Liver (tissue), 9 donors: ENCODE measurements around the gene ST6GALNAC3. TPM values are rescaled to one million over a fixed set of nuclear protein-coding genes. Genes with fewer than 3 reads are reported as not detected.

ENCODE experiments used
- DNase-seq: peaks from one replicate; pipeline ENCODE4 v3.0.0-alpha.2; 2017; ENCODE audit warnings: low spot score
- H3K27ac ChIP-seq, 2 donors: one replicate each; pipeline ENCODE4 v1.7.0; 2013; ENCODE audit warnings: inconsistent platforms in 2 of 2, low read length in 2 of 2, control low read depth in 1 of 2, low read depth in 1 of 2, mild to moderate bottlenecking in 1 of 2
- H3K27me3 ChIP-seq, 4 donors: one replicate each; pipeline versions ENCODE4 v1.6.1 to v1.7.0; 2013; ENCODE audit warnings: low read length in 3 of 4, inconsistent platforms in 1 of 4, mild to moderate bottlenecking in 1 of 4, moderate library complexity in 1 of 4; ENCODE audit not compliant: control insufficient read depth in 4 of 4, insufficient read depth in 4 of 4
- H3K36me3 ChIP-seq, 4 donors: one replicate each; pipeline versions ENCODE4 v1.6.1 to v1.7.0; 2013; ENCODE audit warnings: low read length in 3 of 4, mild to moderate bottlenecking in 3 of 4, low read depth in 1 of 4, moderate library complexity in 1 of 4; ENCODE audit not compliant: control insufficient read depth in 4 of 4, insufficient read depth in 3 of 4
- H3K4me1 ChIP-seq, 4 donors: one replicate each; pipeline versions ENCODE4 v1.6.1 to v1.7.0; 2013; ENCODE audit warnings: low read length in 3 of 4, mild to moderate bottlenecking in 3 of 4, moderate library complexity in 1 of 4; ENCODE audit not compliant: control insufficient read depth in 4 of 4, insufficient read depth in 4 of 4
- H3K4me3 ChIP-seq, 3 donors: one replicate each; pipeline versions ENCODE4 v1.6.1 to v1.7.0; 2013; ENCODE audit warnings: low read length in 3 of 3, control low read depth in 1 of 3, low read depth in 1 of 3, mild to moderate bottlenecking in 1 of 3
- H3K9ac ChIP-seq, 2 donors: one replicate each; pipeline ENCODE4 v1.7.0; 2013; ENCODE audit warnings: low read length in 2 of 2, mild to moderate bottlenecking in 2 of 2, moderate library complexity in 2 of 2, control low read depth in 1 of 2, low read depth in 1 of 2
- H3K9me3 ChIP-seq, 4 donors: one replicate each; pipeline versions ENCODE4 v1.6.1 to v1.7.0; 2013; ENCODE audit warnings: low read length in 3 of 4; ENCODE audit not compliant: control insufficient read depth in 4 of 4
- EGR1 ChIP-seq, 2 donors: IDR thresholded peaks; 2 replicates each; pipeline ENCODE4 v1.6.1; 2016 to 2018; ENCODE audit warnings: antibody characterized with exemption in 2 of 2, low read depth in 2 of 2
- FOXA1 ChIP-seq: IDR thresholded peaks from 2 replicates; pipeline ENCODE4 v1.6.1; 2016; ENCODE audit warnings: antibody characterized with exemption
- FOXA2 ChIP-seq: IDR thresholded peaks from 2 replicates; pipeline ENCODE4 v1.6.1; 2016; ENCODE audit warnings: antibody characterized with exemption
- GABPA ChIP-seq, 2 donors: IDR thresholded peaks in 1 of 2; conservative IDR thresholded peaks in 1 of 2; 2 replicates each; pipeline ENCODE4 v1.6.1; 2016; ENCODE audit warnings: antibody characterized with exemption in 2 of 2, mild to moderate bottlenecking in 1 of 2, moderate library complexity in 1 of 2
- HNF4A ChIP-seq, 2 donors: conservative IDR thresholded peaks; 2 replicates each; pipeline ENCODE4 v1.6.1; 2016; ENCODE audit warnings: antibody characterized with exemption in 2 of 2, mild to moderate bottlenecking in 2 of 2
- HNF4G ChIP-seq: IDR thresholded peaks from 2 replicates; pipeline ENCODE4 v1.6.1; 2016; ENCODE audit warnings: antibody characterized with exemption
- JUND ChIP-seq, 2 donors: IDR thresholded peaks; 2 replicates each; pipeline ENCODE4 v1.6.1; 2016; ENCODE audit warnings: antibody characterized with exemption in 2 of 2
- NR2F2 ChIP-seq: IDR thresholded peaks from 2 replicates; pipeline ENCODE4 v1.6.1; 2016; ENCODE audit warnings: antibody characterized with exemption
- RAD21 ChIP-seq, 2 donors: IDR thresholded peaks; 2 replicates each; pipeline ENCODE4 v1.6.1; 2016; ENCODE audit warnings: antibody characterized with exemption in 2 of 2, mild to moderate bottlenecking in 2 of 2
- RXRA ChIP-seq, 2 donors: IDR thresholded peaks; 2 replicates each; pipeline ENCODE4 v1.6.1; 2017 to 2018; ENCODE audit warnings: antibody characterized with exemption in 2 of 2, mild to moderate bottlenecking in 1 of 2
- SP1 ChIP-seq: IDR thresholded peaks from 2 replicates; pipeline ENCODE4 v1.6.1; 2018; ENCODE audit warnings: antibody characterized with exemption, mild to moderate bottlenecking
- TAF1 ChIP-seq: conservative IDR thresholded peaks from 2 replicates; pipeline ENCODE4 v1.6.1; 2016; ENCODE audit warnings: antibody characterized with exemption, mild to moderate bottlenecking
- YY1 ChIP-seq: IDR thresholded peaks from 2 replicates; pipeline ENCODE4 v1.6.1; 2016; ENCODE audit warnings: antibody characterized with exemption, mild to moderate bottlenecking
- WGBS: extraction: QIAGEN DNeasy Blood & Tissue Kit; methylation state at CpG from one replicate; pipeline ENCODE4 v1.1.7; 2013; 5-methylcytosine and 5-hydroxymethylcytosine counted together
- polyA plus RNA-seq, 2 donors: library from polyadenylated mRNA; stranded (reverse) in 1 of 2; unstranded in 1 of 2; fragments of 200-250 nt in 1 of 2; fragments of >200 nt in 1 of 2; fragmentation: Nextera tagmentation in 1 of 2; extraction: Ambion mirVana in 1 of 2; gene quantifications; one replicate each; pipeline versions ENCODE4 v1.2.1 to v1.2.3, GENCODE V29; 2013 to 2015
- total RNA-seq, 2 donors: library from RNA; depleted of rRNA; stranded (reverse); fragments of >200 nt; gene quantifications; one replicate each; pipeline ENCODE4 v1.2.3, GENCODE V29; 2014
- TF ChIP-seq, protein P1 (sequence below): IDR thresholded peaks from 2 replicates; pipeline ENCODE4 v1.6.1; 2016; ENCODE audit warnings: antibody characterized with exemption, mild to moderate bottlenecking
- TF ChIP-seq, protein P2 (sequence below): IDR thresholded peaks from 2 replicates; pipeline ENCODE4 v1.6.1; 2016; ENCODE audit warnings: antibody characterized with exemption
- TF ChIP-seq, protein P3 (sequence below): fragments of 150-350 bp; IDR thresholded peaks from 2 replicates; pipeline ENCODE4 v1.5.1; 2017; ENCODE audit warnings: improper control_type of control experiment, low read depth, low read length; ENCODE audit not compliant: missing input control
- TF ChIP-seq, protein P4 (sequence below): IDR thresholded peaks from 2 replicates; pipeline ENCODE4 v1.6.1; 2016; ENCODE audit warnings: antibody characterized with exemption
- TF ChIP-seq, protein P5 (sequence below): IDR thresholded peaks from 2 replicates; pipeline ENCODE4 v1.6.1; 2016; ENCODE audit warnings: antibody characterized with exemption
- donor health status: healthy.
- donor health status: healthy.
- donor health status: healthy.
- donor health status: healthy.
- donor health status: healthy.

ST6GALNAC3 gene
- total and polyA plus RNA-seq, 4 donors, result 1.2 to 5.0 (median 3.2) TPM

DNA sequence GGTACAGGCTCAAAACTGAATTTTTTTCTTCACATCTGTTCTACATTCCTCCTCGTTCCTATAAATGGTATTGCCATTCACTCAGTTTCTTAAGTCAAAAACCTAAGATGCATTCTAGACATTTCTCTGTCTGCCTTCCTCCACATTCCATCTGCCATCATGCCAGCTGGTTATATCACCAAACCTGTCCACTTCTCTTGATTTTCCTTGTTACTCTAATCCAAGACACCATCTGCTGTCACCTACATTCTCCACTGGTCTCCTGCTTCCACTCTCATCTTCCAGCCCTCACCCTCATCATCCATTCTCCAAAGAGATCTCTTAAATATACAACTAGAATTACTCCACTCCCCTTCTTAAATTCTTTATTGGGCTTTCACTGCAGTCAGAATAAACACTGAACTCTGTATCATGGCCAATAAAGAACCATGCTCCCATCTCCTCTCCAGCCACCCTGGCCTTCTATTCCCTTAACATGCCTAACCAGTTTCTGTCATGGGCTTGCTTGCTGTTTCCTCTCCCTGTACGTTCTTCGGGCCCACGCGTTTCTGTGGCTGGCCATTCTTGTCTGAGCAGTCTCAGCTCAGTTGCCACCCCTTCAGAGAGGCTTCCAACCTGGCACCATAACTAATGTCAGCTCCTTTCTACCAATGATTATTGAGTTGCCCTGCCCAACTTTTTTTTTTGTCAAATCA is 278.3 kb downstream of the ST6GALNAC3 start:
- Histone ChIP-seq H3K27ac (no peak overlapping the region), H3K9me3 (no peaks in the 10 kb centered on the region), H3K36me3 (no peaks in the 10 kb centered on the region), H3K27me3 (no peaks in the 10 kb centered on the region), H3K4me1 (no peaks in the 10 kb centered on the region), H3K4me3 (no peak overlapping the region), H3K9ac (no peak overlapping the region)
- DNase-seq, result no peak
- TF ChIP-seq, protein P1, sequence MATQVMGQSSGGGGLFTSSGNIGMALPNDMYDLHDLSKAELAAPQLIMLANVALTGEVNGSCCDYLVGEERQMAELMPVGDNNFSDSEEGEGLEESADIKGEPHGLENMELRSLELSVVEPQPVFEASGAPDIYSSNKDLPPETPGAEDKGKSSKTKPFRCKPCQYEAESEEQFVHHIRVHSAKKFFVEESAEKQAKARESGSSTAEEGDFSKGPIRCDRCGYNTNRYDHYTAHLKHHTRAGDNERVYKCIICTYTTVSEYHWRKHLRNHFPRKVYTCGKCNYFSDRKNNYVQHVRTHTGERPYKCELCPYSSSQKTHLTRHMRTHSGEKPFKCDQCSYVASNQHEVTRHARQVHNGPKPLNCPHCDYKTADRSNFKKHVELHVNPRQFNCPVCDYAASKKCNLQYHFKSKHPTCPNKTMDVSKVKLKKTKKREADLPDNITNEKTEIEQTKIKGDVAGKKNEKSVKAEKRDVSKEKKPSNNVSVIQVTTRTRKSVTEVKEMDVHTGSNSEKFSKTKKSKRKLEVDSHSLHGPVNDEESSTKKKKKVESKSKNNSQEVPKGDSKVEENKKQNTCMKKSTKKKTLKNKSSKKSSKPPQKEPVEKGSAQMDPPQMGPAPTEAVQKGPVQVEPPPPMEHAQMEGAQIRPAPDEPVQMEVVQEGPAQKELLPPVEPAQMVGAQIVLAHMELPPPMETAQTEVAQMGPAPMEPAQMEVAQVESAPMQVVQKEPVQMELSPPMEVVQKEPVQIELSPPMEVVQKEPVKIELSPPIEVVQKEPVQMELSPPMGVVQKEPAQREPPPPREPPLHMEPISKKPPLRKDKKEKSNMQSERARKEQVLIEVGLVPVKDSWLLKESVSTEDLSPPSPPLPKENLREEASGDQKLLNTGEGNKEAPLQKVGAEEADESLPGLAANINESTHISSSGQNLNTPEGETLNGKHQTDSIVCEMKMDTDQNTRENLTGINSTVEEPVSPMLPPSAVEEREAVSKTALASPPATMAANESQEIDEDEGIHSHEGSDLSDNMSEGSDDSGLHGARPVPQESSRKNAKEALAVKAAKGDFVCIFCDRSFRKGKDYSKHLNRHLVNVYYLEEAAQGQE, result no peak
- TF ChIP-seq, protein P2, sequence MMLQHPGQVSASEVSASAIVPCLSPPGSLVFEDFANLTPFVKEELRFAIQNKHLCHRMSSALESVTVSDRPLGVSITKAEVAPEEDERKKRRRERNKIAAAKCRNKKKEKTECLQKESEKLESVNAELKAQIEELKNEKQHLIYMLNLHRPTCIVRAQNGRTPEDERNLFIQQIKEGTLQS, result no peak
- TF ChIP-seq HNF4A (conservative IDR thresholded peaks at IDR 0.05), result no peak
- TF ChIP-seq, protein P3, sequence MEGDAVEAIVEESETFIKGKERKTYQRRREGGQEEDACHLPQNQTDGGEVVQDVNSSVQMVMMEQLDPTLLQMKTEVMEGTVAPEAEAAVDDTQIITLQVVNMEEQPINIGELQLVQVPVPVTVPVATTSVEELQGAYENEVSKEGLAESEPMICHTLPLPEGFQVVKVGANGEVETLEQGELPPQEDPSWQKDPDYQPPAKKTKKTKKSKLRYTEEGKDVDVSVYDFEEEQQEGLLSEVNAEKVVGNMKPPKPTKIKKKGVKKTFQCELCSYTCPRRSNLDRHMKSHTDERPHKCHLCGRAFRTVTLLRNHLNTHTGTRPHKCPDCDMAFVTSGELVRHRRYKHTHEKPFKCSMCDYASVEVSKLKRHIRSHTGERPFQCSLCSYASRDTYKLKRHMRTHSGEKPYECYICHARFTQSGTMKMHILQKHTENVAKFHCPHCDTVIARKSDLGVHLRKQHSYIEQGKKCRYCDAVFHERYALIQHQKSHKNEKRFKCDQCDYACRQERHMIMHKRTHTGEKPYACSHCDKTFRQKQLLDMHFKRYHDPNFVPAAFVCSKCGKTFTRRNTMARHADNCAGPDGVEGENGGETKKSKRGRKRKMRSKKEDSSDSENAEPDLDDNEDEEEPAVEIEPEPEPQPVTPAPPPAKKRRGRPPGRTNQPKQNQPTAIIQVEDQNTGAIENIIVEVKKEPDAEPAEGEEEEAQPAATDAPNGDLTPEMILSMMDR, result no peak
- TF ChIP-seq HNF4G, result no peak
- TF ChIP-seq, protein P4, sequence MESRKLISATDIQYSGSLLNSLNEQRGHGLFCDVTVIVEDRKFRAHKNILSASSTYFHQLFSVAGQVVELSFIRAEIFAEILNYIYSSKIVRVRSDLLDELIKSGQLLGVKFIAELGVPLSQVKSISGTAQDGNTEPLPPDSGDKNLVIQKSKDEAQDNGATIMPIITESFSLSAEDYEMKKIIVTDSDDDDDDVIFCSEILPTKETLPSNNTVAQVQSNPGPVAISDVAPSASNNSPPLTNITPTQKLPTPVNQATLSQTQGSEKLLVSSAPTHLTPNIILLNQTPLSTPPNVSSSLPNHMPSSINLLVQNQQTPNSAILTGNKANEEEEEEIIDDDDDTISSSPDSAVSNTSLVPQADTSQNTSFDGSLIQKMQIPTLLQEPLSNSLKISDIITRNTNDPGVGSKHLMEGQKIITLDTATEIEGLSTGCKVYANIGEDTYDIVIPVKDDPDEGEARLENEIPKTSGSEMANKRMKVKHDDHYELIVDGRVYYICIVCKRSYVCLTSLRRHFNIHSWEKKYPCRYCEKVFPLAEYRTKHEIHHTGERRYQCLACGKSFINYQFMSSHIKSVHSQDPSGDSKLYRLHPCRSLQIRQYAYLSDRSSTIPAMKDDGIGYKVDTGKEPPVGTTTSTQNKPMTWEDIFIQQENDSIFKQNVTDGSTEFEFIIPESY, result no peak
- no peak for TF ChIP-seq FOXA2
- TF ChIP-seq NR2F2, result no peak
- TF ChIP-seq FOXA1, result no peak
- TF ChIP-seq TAF1, result no peak
- TF ChIP-seq, protein P5, sequence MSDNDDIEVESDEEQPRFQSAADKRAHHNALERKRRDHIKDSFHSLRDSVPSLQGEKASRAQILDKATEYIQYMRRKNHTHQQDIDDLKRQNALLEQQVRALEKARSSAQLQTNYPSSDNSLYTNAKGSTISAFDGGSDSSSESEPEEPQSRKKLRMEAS, result no peak
- TF ChIP-seq GABPA (IDR thresholded peaks at IDR 0.05 in 1 of 2, conservative IDR thresholded peaks at IDR 0.05 in 1 of 2), result no peak
- TF ChIP-seq EGR1 (IDR thresholded peaks at IDR 0.05; ENCODE audit: low read depth in 2 of 2), result no peak
- no peak for TF ChIP-seq RAD21 (IDR thresholded peaks at IDR 0.05)
- no peak for TF ChIP-seq JUND (IDR thresholded peaks at IDR 0.05)
- TF ChIP-seq SP1, result no peak
- TF ChIP-seq RXRA (IDR thresholded peaks at IDR 0.05), result no peak
- TF ChIP-seq YY1, result no peak
- 84% methylated on average over 5 of the region's 5 CpGs for WGBS
